Measurements from ENCODE around the gene PLEKHF1. TPM values are rescaled to one million over a fixed set of nuclear protein-coding genes. Genes with fewer than 3 reads are reported as not detected.
"Not testable (repeated sequence)": the region's sequence is repeated elsewhere in the genome, so short reads cannot be mapped to it uniquely, and the experiment has no call there.

The PLEKHF1 gene
- total RNA-seq, 1 experiment from 2014 or later, result 31.4 TPM

DNA sequence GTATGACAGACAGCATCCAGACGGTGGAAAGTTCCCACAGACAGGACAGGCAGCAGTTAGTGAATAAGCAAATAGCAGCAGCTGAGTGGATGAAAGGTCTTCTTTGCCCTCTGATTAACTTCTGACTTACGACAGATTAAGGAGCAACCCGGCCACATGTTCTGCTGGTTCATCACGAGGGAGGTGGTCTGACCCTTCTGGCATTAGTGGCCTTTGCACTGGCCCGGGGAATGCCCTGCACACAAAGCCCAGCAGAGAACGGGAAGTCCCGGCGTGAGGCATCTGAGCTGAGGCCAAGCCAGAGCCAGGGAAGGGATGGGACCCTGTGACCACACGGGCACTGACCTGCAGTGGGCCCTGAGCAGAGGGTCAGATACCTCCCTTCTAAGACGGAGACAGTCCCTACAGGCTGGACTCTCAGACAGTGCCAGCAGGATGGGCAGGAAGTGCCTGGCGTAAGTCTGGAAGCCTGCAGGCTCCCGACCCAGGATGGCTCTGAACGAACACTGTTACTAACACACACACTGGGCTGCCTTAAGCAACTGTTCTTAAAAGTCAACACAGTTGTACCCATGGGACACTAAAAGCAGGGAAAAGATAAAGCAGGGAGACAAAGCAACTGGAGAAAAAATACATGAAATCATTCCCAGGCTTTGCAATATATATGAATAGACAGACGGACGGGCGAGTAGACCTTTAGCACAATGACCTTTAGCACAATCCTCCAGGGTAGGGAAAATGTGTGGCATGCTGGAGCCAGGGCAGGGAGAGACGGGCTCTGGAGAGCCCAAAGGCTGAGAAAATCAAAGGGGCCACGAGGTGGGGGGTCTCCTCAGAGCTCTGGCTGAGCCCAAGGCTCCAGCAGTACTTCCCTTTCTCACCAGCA lies 43.5 kb downstream of the PLEKHF1 start:
- no peak for DNase-seq (ENCODE audit: low read depth)
- in situ Hi-C loops (cut with HindIII; ENCODE audit: low pct_unique_long_range_greater_than_20kb, low sequenced_read_pairs), result no loop called here

DNA sequence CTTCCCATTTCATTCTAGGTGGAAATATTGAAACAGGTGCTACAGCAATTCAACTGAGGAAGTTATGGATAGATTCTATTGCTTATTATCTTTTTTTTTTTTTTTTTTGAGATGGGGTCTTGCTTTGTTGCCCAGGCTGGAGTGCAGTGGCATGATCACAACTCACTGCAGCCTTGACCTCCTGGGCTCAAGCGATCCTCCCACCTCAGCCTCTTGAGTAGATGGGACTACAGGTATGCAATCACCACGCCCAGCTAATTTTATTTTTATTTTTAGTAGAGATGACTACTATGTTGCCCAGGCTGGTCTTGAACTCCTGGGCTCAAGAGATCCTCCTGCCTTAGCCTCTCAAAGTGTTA lies 44.2 kb downstream of the PLEKHF1 start:
- in situ Hi-C loops (cut with HindIII; ENCODE audit: low pct_unique_long_range_greater_than_20kb, low sequenced_read_pairs); DNase-seq (ENCODE audit: low read depth): not testable (repeated sequence)

DNA sequence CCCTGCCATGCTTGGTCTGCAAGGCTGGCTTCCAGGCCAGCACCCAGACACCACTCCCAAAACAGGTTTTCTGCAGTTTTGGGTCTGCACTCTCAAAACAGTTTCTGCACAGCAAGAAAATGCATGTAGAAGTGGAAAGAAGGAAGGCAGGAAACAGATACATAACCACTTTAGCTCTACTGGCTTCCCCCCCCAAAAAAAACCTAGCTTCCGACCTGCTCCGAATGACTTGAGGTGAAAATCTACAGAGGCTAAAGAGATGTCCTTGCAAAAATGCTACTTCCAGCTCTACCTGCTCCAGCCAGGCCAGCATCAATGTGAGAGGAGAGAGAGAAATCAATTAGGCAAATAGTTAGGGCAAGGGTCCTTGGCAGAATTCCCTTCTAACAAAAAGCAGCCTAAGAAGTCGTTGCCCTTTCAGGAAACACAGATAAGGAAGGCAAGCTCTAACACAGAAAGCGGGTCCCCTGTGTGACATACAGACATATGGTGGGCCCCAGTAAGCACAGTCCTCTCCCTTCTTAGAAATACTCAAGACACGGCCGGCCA lies 46.4 kb downstream of the PLEKHF1 start:
- DNase-seq (ENCODE audit: low read depth), result no peak
- in situ Hi-C loops (cut with HindIII; ENCODE audit: low pct_unique_long_range_greater_than_20kb, low sequenced_read_pairs), result loop anchor here (10.0 kb wide), 1 partner anchor 107 kb away; the partner anchor contains the start of gene POP4

DNA sequence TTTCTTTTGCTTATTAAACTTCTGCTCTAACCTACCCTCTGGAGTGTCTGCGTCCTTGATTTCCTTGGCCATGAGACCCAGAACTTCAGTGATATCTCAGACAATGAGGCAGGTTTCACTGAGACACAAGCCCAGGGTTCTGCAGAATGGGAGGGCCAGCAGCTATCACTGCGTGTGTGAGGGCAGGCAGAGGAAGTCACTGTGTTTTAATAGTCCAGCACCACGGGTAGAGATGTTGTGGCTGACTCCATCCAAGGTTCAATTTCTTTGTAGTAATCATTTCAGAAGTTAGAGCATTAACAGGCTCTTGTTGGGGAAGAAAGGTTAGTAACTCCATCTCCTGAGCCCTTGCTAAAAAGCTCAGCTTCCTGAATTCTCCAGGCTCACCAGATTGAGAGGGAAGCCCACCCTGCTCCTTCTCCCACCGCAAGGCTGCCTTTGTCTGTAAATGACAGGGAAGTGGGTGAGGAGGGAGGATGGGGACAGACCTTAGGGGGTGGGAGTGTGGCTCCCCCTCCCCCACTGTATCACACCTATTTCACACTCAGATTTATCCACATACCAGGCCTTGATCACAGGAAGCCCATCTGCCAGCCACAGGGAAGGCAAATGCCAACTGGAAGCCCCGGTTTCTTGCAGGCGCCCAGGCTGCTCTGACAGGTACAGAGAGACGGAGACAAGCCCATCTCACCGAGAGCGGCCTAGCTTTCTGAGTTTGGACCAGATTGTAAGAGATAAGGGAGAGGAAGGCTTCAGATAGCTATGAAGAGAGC lies 47.7 kb downstream of the PLEKHF1 start:
- DNase-seq (ENCODE audit: low read depth), result no peak
- in situ Hi-C loops (cut with HindIII; ENCODE audit: low pct_unique_long_range_greater_than_20kb, low sequenced_read_pairs), result loop anchor here (10.0 kb wide), 1 partner anchor 108 kb away; the partner anchor contains the start of gene POP4

DNA sequence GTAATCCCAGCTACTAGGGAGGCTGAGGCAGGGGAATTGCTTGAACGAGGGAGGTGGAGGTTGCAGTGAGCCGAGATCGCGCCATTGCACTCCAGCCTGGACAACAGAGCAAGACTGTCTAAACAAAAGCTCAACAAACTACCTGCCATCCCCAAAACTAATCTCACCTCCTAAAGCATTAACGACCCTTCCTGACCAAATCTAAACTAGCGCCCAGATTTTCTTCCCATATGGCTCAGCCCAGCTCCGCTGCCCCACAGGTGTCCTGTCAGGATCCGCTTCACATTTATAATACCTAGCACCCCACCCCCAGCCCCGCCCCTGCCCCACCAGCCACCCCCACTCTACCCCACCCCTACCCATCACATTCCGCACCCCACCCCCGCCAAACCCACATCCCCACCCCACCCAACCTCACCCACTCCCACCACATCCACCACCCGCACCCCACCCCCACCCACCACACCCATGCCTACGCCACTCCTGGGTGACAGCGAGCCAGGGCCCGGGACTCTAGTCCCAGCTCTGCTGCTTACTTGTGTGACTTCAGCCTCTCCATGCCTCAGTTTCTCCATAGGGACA lies 49.2 kb downstream of the PLEKHF1 start:
- in situ Hi-C loops (cut with HindIII; ENCODE audit: low pct_unique_long_range_greater_than_20kb, low sequenced_read_pairs), result loop anchor here (10.0 kb wide), 1 partner anchor 110 kb away; the partner anchor contains the start of gene POP4
- no peak for DNase-seq (ENCODE audit: low read depth)

DNA sequence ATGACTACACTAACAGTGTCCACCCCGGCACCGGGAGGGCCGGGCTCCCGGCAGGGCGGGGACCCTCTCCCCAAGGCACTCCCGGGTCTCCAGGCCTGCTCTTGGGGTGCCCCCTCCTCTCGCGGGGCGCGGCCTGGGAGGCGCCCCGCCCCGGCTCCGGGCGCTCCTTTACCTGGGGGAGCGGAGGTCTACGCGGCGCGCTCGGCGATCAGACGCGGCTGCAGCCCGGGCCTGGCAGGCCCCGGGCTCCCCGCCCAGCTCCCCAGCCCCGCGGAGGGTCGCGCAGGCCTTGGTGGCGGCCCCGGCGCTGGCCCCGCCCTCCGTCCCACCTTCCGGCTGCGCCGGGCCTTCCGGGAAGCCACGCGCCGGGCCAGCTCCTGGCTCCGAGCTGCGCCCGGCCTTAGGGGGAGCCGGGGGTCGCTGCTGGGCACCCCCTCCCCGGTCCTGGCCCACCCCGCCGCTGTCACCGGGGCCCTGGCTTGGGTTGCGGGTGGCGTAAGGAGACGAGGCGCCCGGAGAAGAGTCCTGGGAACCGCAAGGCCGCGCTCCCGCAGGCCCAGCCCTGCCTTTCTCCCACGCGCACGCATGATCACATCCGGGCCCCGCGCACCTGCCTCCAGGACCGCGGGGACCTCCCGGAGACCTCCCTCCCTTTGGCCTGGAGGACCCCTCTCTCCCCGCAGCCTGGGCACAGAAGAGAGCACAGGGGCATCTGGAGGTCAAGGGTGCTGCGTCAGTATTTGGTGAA lies 49.9 kb downstream of the PLEKHF1 start, which contains the start of gene C19orf12:
Gene C19orf12 (minus strand): TSS at position 309 of the 748 bp plus-strand sequence. CDS start 6,848 bp downstream, outside the sequence.
- in situ Hi-C loops (cut with HindIII; ENCODE audit: low pct_unique_long_range_greater_than_20kb, low sequenced_read_pairs), result loop anchor here (10.0 kb wide), 1 partner anchor 110 kb away; the partner anchor contains the start of gene POP4
- peak; percentile 64 for DNase-seq (ENCODE audit: low read depth)

DNA sequence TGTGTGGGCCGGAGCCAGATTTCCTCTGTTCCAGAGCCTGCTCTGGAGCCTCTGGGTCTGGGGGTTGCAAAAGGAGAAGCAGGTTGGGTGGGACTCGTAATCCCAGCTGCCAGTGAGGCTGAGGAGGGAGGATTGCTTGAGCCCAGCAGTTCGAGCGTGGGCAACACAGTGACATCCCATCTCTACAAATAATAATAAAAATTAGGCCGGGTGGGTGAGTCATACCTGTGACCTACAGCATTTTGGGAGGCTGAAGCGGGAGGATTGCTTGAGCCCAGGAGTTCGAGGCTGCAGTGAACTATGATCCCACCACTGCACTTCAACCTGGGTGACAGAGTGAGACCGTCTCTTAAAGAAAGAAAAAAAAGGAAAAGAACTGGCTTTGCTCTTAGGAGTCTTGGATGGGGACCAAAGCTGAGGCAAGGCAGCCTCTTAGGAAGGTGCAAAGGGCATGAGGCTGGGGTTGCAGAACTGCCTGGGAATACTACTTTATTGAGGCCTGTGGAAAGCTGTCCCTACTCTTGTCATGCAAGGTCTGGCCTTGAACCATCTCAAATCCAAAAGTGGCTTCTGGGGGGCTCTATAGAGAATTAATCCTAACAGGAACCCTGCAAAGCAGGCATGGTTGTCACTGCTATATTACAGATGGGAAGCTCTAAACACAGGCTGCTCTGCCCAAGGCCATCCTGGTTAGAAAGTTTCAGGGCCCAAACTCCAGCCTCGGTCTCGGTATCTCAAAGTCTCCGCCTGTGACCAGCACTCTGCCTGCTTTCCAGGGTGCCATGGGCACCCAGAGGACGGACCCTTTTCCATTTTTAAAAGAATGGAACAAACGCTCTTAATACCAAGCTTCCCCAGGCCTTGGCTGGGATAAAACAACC lies 50.7 kb downstream of the PLEKHF1 start:
- DNase-seq (ENCODE audit: low read depth), result no peak
- in situ Hi-C loops (cut with HindIII; ENCODE audit: low pct_unique_long_range_greater_than_20kb, low sequenced_read_pairs), result loop anchor here (10.0 kb wide), 1 partner anchor 111 kb away; the partner anchor contains the start of gene POP4

DNA sequence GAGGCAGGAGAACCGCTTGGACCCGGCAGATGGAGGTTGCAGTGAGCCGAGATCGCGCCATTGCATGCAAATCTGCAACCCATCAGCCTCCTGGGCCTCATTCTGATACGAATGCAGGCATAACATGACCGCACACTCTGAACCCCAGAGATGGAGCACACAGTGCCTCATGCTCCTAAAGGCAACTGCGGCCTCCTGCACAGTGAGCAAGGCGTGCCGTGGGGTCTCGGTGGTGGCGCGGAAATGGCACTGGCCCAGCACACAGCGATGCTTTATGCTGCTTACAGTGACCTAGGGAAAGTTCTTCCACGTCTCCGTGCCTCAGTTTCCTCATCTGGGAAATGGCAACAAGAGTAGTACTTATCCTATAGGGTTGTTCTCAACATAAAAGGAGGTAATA lies 51.8 kb downstream of the PLEKHF1 start:
- in situ Hi-C loops (cut with HindIII; ENCODE audit: low pct_unique_long_range_greater_than_20kb, low sequenced_read_pairs), result loop anchor here (10.0 kb wide), 1 partner anchor 112 kb away; the partner anchor contains the start of gene POP4

DNA sequence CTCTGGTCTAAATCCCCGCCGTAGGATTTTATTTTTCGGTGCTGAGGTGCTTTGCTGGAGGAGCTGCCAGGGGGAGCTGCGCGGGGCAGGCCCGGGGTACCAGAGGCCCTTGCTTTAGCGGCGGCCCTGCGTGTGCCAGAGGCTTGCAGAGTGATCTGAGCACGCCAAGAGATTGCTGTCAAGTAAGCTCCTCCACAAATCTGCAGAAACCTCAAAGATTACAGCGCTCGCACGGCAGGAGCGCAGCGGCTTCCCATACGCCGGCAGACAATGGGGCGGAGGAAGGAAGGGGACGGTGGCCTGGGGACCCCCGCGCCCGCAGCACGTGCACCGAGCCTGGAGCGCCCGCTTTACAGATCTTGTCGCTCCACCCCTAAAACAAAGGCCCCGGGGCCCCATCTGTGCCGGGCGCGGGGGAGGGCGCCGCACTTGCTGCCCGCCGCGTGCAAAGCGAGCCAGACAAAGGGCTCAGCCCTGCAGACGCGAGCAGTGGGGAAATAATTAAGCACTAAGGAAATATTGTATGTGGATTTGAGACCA lies 58.9 kb downstream of the PLEKHF1 start:
- in situ Hi-C loops (cut with HindIII; ENCODE audit: low pct_unique_long_range_greater_than_20kb, low sequenced_read_pairs), result no loop called here
- DNase-seq (ENCODE audit: low read depth), result no peak

More for the DNA sequence above, 51.8 kb downstream of the PLEKHF1 start:
- no peak for DNase-seq (ENCODE audit: low read depth)

DNA sequence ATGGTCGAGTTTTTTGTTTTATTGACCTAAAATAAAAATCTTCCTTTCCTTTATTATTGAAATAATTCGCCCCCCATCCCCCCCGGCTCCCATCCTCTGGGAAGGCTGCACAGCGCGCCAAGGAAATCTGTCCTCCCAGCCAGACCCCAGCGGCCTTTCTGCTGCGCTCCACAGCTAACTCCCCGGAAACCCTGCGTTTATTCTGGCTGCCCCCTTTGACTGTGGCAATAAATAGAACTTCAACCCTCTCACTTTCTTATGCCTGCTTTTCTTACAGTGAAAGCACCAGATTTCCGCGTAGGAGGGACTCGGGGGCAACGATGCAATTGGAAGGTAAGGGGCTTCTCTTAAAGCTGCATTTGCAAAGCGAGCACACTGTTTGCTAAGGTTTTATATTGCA lies 59.5 kb downstream of the PLEKHF1 start:
- in situ Hi-C loops (cut with HindIII; ENCODE audit: low pct_unique_long_range_greater_than_20kb, low sequenced_read_pairs), result loop anchor here (25.0 kb wide), 1 partner anchor 913 kb away; no protein-coding TSS in a partner anchor
- DNase-seq (ENCODE audit: low read depth), result no peak

Other genes starting within 250 kb of the PLEKHF1 start
- gene VSTM2B, start 139.5 kb upstream of the PLEKHF1 start, total RNA-seq (2014; rRNA removed; shearing (Covaris generic); ENCODE audit: low replicate concordance), result not detected in 2 replicates
- gene POP4, start 59.2 kb upstream of the PLEKHF1 start, total RNA-seq (2014; rRNA removed; shearing (Covaris generic); ENCODE audit: low replicate concordance), result 141 and 190 TPM in 2 replicates
- gene C19orf12, start 49.8 kb downstream of the PLEKHF1 start, total RNA-seq (2014; rRNA removed; shearing (Covaris generic); ENCODE audit: low replicate concordance), result 20.9 and 49.2 TPM in 2 replicates
- gene CCNE1, start 146.5 kb downstream of the PLEKHF1 start, total RNA-seq (2014; rRNA removed; shearing (Covaris generic); ENCODE audit: low replicate concordance), result 24.0 and 33.0 TPM in 2 replicates

Measured in Caki2 (cell line).